ENCODE measurements around the gene RNF115.

- TF ChIP-seq POLR2A (IDR thresholded peaks at IDR 0.05; ENCODE audit: borderline replicate concordance, extremely low read depth, insufficient read depth, insufficient read length) = no peak
- no peak for TF ChIP-seq ZNF274 (IDR thresholded peaks at IDR 0.05; ENCODE audit: low read depth, low read length)
- TF ChIP-seq SIN3A (IDR thresholded peaks at IDR 0.05; ENCODE audit: low read depth) = no peak
- no peak for TF ChIP-seq CTCF (IDR thresholded peaks at IDR 0.05 in 2 of 3, conservative IDR thresholded peaks at IDR 0.05 in 1 of 3; ENCODE audit: borderline replicate concordance in 1 of 3, insufficient read depth in 1 of 3, low read depth in 2 of 3, low read length in 2 of 3)
- no peak for TF ChIP-seq SRF (IDR thresholded peaks at IDR 0.05; ENCODE audit: low read depth)
- TF ChIP-seq POLR2AphosphoS5 (IDR thresholded peaks at IDR 0.05; ENCODE audit: low read depth, low read length) = no peak
- TF ChIP-seq TCF7L2 (IDR thresholded peaks at IDR 0.05; ENCODE audit: borderline replicate concordance, extremely low read depth, insufficient read depth, insufficient read length) = no peak
Observed at GRCh38 chr1:145736191-145736590, 87.7 kb downstream of the RNF115 start.

All from HCT116 (cell line).